PFSK-1 (cell line): Measurements from ENCODE around the gene GUF1.

ENCODE experiments used
- FOXP2 ChIP-seq: optimal IDR thresholded peaks from 2 replicates; pipeline ENCODE3; 2011; ENCODE audit warnings: borderline replicate concordance, control low read depth, inconsistent platforms; ENCODE audit not compliant: insufficient read depth; ENCODE audit errors: extremely low read length, extremely low read depth
- POLR2AphosphoS5 ChIP-seq: IDR thresholded peaks from 2 replicates; pipeline ENCODE4 v1.6.1; 2012; ENCODE audit warnings: low read depth, mild to moderate bottlenecking, control low read depth, low read length, moderate library complexity
- SIN3A ChIP-seq: IDR thresholded peaks from 2 replicates; pipeline ENCODE4 v1.6.1; 2012; ENCODE audit warnings: mild to moderate bottlenecking, low read length, moderate library complexity, borderline replicate concordance; ENCODE audit not compliant: insufficient read depth
- TAF1 ChIP-seq: IDR thresholded peaks from 2 replicates; pipeline ENCODE4 v1.6.1; 2012; ENCODE audit warnings: low read length, control low read depth, borderline replicate concordance; ENCODE audit not compliant: insufficient read depth
- TF ChIP-seq, protein P1 (sequence below), 2 experiments: IDR thresholded peaks; 2 replicates each; pipeline versions ENCODE4 v1.6.1 to v1.8.0; 2011 to 2012; ENCODE audit warnings: low read depth in 2 of 2, low read length in 2 of 2, control low read depth in 1 of 2, inconsistent platforms in 1 of 2, mild to moderate bottlenecking in 1 of 2, moderate library complexity in 1 of 2; ENCODE audit not compliant: insufficient read depth in 1 of 2

Gene GUF1

DNA sequence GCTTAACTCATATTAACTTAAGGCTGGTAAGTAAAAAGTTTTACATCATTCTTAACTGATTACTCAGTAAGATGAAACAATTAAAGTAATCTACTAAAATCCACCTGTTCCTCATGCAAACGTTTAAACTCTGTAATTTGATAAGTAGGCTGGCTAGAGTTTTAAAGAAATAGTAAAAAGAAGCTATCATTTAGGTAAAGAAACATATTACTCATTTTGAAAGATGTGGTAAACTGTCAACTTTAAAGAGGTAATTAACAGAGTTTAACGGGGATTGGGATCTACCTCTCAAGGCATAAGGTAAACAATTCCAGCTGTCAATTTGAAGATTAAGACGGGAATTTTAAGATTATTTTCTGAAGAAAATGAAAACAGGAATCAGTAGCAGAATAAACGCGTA, 38.4 kb downstream of the GUF1 start:
- TF ChIP-seq POLR2AphosphoS5: no peak
- TF ChIP-seq, protein P1, sequence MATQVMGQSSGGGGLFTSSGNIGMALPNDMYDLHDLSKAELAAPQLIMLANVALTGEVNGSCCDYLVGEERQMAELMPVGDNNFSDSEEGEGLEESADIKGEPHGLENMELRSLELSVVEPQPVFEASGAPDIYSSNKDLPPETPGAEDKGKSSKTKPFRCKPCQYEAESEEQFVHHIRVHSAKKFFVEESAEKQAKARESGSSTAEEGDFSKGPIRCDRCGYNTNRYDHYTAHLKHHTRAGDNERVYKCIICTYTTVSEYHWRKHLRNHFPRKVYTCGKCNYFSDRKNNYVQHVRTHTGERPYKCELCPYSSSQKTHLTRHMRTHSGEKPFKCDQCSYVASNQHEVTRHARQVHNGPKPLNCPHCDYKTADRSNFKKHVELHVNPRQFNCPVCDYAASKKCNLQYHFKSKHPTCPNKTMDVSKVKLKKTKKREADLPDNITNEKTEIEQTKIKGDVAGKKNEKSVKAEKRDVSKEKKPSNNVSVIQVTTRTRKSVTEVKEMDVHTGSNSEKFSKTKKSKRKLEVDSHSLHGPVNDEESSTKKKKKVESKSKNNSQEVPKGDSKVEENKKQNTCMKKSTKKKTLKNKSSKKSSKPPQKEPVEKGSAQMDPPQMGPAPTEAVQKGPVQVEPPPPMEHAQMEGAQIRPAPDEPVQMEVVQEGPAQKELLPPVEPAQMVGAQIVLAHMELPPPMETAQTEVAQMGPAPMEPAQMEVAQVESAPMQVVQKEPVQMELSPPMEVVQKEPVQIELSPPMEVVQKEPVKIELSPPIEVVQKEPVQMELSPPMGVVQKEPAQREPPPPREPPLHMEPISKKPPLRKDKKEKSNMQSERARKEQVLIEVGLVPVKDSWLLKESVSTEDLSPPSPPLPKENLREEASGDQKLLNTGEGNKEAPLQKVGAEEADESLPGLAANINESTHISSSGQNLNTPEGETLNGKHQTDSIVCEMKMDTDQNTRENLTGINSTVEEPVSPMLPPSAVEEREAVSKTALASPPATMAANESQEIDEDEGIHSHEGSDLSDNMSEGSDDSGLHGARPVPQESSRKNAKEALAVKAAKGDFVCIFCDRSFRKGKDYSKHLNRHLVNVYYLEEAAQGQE (IDR thresholded peaks at IDR 0.05; ENCODE audit: insufficient read depth in 1 of 2, low read depth in 2 of 2, low read length in 2 of 2): no peak
- no peak for TF ChIP-seq SIN3A
- TF ChIP-seq TAF1: no peak
- no peak for TF ChIP-seq FOXP2

DNA sequence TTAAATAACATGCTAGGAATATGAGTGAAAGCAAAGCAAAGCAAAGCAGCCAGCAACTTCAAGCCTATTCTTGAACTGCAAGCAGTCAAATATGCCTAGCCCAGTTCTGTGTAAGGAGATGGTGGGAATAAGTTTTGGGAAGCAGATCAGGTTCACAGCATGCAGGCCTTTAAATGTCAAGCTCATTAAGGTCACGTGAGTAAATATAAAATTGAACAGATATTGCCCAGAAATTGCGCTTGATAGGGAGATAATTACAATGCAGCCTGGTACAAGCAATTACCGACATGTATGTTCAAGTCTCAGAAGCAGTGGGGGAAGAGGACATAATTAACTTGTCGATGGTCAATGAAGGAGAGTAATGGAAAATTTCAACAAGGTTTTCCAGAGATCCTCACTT, 42.2 kb downstream of the GUF1 start:
- TF ChIP-seq TAF1 (no peak), FOXP2 (no peak)

DNA sequence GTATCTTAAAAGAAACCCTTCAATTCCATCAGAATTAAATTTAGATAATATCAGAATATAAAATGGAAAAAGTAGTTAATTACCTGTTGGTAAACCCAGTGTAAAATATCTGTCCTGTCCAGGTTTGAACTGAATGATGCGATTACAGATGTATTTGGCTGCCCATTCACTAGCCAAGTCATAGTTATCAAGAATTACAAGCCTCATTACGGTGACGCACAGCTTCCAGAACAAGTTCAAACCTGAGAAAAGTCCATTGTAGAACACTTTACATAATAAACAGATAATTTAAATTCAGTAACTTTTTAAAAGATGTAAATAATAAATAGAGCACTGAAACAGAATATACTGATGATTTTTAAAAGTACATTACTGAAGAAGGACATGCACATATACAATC, 43.8 kb downstream of the GUF1 start:
- TF ChIP-seq POLR2AphosphoS5: no peak
- TF ChIP-seq SIN3A: no peak
- TF ChIP-seq TAF1: no peak
- TF ChIP-seq, protein P1 (IDR thresholded peaks at IDR 0.05; ENCODE audit: insufficient read depth in 1 of 2, low read depth in 2 of 2, low read length in 2 of 2): no peak
- no peak for TF ChIP-seq FOXP2

DNA sequence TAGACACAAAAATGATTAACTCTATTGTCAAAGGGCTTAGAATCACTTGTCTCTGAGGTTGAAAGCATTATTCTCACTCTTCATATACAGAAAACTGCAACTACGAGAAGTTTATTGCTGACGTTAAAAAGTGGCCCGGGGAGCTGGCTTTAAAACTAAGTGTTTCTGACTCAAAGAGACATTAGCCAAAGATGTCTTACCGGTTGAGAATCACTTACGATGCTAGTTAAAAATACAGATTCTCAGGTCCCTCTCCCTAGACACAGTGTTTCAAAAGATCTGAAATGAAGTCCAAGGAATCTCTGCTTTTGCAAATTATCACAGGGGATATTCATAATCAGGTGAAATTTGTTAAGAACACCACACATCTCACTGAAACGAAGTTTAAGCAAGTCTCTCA, 46.9 kb downstream of the GUF1 start:
- TF ChIP-seq, protein P1 (IDR thresholded peaks at IDR 0.05; ENCODE audit: insufficient read depth in 1 of 2, low read depth in 2 of 2, low read length in 2 of 2): no peak
- no peak for TF ChIP-seq POLR2AphosphoS5
- TF ChIP-seq SIN3A: no peak
- TF ChIP-seq TAF1: no peak

DNA sequence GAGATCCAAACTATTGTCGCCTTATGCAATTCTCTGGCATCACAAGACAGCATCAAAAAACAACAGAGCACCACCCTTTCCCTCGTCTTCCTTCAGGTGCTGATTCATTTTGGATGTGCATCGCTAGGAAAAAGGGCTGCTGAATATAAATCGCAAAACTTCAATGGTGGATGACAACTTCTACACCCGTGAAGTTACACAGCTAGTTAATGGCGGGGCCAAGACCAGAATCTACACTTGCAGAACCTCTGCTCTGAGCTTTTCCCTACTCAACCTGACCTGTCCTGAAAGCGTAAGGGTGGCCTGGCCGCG, 47.5 kb downstream of the GUF1 start:
- no peak for TF ChIP-seq TAF1
- no peak for TF ChIP-seq SIN3A
- TF ChIP-seq FOXP2: no peak
- TF ChIP-seq, protein P1 (IDR thresholded peaks at IDR 0.05; ENCODE audit: insufficient read depth in 1 of 2, low read depth in 2 of 2, low read length in 2 of 2): no peak
- no peak for TF ChIP-seq POLR2AphosphoS5
